HG02759 (cell line): ENCODE results near the gene CADPS.
A peak's percentile ranks its signal among the peaks of the same experiment; 100 is the strongest.
"Not testable (repeated sequence)": the region's sequence is repeated elsewhere in the genome, so short reads cannot be mapped to it uniquely, and the experiment has no call there.

Experiments used
- ATAC-seq: cut with Tn5 transposase; IDR thresholded peaks from one replicate; pipeline ENCODE4 v1.9.1; 2021; ENCODE audit warnings: mild to moderate bottlenecking, moderate library complexity; ENCODE audit not compliant: unreplicated experiment

The CADPS gene

DNA sequence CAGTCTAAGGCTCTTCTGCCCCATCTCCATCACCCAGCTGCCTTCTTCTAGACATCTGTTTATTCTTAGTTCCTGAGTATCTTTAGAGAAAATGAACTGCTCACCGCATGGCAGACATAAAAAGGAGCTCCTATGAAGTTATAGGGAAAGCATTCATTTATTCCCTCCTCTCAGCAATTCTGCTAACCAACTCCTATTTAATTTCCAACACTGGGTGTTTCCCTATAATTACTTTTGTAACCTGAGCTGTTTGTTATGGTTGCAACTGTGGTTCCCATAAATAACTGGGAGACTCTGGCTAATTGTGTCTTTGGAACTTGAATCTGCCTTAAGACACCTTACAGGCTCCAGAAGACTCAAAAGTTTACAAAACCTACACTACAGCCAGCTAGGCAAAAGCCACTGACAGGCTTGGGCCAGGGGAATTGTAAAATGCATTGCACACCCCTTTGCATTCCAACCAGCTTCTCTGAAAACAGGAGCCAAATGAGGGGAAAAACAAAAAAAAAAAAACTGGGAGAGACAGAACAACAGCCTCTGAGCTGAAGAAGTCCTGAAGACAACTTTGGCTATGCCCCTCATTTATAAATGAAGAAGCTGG is 270.4 kb downstream of the CADPS start:
- no peak for ATAC-seq

DNA sequence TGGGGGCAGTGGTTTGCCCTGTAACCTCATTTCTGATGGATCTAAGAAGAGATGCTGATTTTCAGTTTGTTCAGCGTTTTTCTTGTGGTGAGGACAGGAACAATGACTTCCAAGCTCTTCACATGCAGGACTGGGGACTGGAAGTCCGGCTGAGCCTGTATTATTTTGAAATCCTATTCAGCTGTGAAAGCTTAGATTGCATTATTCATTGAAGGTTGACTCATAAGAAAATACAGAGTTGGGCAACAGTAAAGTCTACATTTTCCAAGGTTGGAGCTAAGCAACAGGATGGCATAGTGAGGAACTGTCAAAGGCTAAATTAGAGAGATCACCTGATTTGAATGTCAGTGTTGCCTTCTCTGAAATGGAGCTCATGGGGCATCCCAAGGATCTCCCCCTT is 270.9 kb downstream of the CADPS start:
- ATAC-seq: no peak

DNA sequence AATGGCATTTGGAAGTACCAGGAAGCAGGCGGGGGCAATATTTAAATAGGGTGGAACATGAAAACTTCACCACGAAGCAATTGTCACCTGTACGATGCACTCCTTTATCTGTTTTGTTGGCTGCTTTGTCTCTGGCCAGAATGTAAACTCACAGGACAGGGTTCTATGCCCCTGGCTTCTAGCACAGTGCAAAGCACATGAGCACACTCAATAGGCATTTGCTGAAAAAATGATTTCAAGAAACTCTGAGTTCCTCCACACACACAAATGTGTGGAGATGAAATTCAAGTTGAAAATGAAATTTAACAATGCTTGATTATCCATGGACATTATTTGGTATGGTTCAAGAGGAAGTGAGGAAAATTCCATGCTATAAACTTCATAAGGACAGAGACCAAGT is 272.2 kb downstream of the CADPS start:
- ATAC-seq: no peak

DNA sequence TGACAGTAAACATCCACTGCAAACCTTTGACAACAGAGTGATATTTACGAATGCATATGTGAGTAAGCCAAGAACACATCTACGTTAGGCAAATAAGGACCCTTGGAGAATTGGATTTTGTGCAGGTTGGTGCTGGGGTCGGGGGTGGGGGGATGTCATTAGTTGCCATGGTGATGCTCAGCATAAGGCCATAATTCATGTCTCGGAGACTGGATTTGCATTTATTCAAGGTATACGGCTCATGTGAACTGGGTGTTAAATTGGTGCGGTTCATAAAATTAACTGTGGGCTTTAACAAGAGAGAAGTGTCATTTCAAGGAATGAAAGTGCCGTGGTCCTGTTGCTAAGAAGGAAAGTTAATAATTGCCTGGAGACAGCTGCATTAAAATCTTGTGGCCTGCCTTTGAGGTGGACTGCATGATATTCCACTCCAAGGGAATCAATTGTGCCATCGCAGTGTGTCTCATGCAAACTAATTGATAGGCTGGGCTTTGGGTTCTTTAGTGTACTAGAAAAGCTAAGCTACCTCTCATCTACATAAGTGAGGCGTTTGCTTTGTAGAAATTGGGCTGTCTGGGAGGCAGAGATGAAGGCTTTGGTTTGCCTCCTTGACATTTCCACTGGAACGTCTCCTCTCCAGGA is 273.0 kb downstream of the CADPS start:
- ATAC-seq: no peak

DNA sequence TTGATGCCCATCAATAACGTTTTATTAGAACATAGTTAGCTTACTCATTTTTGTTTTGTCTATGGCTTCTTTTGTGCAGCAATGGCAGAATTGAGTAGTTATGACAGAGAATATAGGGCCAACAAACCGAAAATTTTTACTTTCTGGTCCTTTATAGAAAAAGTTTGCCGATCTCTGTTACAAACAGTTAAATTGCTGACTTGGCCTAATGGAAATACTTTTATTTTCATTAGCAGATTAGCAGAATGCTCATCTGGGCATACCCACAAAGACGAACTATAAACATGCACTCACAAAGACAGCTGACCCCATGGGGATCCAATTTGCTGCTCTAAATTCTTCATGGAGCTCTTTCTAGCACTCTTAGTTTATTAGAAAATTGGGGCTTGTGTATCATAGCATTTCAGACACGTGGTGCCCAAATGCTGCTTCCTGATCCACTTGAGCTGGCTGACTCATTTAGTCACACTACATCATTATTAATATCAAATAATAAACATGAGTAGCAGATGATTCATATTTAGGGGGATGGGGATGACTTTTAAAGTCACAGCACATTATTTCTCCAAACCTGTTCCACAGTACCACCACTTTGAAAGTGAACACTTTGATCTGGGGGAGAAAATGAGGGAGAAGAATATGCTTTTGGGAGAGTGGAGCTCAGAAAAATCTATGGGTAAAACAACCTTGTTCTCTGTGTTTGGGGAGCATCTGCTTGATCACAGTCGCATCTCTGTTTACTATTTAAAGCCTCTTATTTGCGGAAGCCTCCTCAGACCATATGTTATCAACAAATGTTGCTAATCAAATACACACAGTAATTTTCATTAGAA is 273.8 kb downstream of the CADPS start:
- no peak for ATAC-seq

DNA sequence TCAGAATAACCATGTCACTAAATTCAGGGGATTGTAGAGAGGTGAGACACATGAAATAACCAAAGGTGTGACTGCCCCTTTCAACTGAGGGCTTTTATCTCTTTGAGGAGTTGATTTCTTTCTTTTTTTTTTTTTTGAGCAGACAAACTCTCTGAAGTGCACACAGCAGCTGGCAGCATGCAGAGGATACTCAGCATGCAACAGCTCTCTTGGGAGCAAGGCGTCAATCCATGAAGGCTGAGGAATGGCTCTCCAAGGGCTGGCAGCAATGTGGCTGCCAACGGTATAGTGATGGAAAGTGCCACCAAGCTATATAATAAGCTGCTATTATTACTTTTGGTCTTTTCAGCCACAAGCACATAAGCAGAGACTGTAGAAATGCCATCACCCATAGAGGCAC is 275.2 kb downstream of the CADPS start:
- ATAC-seq: no peak

DNA sequence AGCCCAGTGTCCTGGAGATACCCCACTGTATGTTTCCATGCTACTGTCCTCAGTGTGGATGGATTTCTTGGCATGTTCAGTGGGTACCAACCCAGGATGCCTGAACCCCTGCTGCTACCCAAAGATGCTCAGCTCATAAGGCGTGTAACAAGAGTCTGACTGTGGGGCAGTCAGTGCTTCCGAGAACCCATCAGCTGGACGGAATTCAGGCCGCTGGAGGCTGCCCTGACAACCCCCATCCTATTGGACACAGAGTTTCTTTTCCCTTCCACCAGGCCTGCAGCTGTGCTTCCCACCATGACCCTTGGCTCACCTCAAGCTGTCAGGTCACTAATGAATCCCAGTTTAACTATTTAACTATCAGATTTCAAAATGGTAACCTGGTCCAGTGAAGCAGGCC is 277.7 kb downstream of the CADPS start:
- ATAC-seq: no peak

DNA sequence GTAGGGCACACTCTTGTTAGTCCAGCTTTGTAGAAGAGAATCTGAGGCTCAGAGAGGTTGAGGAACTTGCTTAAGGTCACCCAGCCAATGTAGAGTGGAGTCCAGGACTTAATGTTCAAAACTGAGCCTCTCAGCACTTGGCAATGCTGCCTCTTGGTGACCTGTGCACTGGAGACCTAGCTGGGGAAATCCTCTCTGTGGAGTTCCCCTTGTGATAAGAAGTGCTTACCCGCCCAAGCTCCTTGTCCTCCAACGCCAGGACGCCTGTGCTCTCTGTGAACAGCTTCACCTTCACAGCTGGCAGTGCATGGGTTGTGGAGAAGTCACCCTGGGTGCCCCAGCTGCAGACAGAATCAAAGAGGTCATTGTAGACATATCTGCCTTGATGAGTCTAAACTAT is 282.8 kb downstream of the CADPS start:
- ATAC-seq: peak; percentile 69

DNA sequence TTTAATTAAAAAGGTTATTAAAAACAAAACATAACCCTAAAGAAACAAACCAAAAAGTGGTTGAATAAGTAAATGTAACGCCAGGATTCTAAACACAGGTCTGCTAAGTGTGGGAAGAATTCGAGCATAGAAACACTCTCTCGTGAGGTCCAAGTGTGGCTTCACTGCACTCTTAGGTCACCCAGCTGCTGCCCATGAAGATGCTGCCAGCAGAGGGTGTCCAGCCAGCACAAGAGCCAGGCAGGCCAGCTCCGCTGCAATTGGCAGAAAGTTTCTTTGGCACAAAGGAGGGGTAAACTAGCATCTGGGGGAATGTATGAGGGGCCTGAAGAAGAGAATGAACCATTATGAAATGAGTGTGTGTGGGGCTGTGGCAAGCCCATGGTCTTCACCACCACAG is 286.1 kb downstream of the CADPS start:
- no peak for ATAC-seq

DNA sequence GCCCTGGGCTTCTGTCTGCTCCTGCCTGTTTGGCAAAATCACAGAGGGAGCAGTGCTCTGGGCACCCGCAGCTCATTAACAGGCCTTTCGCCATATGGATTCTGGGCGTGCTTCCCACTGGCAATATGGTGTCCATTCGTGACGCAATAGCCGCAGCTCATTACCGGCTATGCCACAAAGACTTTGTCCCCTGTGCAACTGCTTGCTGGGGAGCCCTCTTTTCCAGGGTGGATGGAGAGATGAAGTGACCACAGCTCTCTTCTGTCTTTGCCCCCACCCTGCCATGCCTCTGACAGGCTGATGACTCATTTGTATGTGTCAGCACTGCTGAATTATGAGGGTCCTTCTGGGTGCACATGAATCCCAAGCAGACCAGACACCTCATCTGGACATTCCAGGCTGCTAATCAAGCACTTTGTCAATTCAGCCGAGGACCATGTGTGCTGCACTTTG is 287.6 kb downstream of the CADPS start:
- ATAC-seq: no peak

DNA sequence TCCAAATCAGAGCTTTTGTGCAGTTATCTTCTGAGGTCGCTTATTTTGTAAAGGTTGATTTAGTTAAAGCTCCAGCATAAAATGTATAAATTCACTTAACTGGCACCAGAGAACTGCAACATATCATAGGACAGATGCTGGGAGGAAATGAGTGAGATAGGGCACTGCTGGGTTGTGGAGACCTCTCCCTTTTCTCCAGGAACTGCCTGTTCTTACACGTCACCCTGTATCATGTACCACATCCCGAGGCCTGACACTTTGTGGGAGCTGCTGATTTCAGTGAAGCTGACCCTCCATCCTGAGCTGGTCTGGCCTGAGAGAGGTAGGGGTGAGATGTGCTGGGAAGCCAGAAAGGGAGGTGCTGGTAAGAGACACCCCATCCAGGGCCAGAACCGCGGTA is 288.0 kb downstream of the CADPS start:
- no peak for ATAC-seq

DNA sequence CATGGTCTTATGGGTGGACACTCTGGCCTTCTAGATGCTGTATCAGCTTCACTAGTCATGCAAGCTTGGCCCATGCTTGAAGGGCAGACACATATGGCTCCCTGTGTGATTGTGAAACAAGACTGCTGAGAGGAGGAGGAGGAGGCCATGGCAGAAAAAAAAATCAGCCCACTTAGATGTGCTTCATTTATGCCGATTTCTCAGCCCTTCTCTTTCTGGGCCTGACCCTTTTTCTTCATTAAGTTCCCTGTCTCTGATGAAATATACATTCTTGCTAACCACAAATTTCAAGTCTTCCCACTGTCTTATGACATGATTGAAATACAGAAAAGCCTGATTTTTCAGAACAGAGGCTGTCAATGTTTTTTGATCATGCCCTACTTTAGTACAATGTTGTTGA is 288.9 kb downstream of the CADPS start:
- no peak for ATAC-seq

DNA sequence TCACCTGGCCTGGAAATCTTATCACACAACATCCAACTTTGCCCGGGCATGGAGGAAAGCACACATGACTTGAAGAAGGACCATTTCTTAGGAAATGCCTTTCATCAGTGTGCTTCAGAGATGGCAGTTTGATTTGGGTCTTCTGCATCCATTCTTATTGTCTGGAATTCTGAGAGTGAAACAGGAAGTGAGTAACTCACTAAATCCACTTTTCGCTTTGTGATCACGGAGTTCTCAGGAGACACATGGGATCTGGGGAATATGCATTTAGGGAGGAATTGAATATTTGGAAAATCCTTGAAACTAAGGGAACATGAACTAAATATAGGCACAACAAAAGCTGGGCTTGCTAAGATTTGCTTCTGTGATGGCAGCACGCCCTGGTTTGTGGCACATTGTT is 289.4 kb downstream of the CADPS start:
- ATAC-seq: no peak

DNA sequence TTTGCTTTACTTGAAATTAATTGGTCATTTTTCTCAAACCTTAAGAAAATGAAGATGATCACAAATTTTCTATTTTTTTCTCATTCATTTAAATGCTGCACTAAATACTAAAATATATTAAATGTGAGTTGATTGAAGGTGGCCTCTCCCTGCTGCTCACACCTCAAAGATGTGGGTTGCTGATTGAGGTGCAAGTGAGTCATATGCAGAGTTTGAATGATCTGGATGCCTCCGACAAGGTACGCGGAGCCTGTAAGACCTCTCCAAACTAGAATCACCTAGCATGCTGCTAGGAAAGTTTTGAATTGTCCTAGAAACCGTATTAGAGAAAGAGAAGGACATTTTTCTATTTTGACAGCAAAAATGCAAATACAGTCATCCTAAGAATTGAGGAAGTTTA is 290.6 kb downstream of the CADPS start:
- ATAC-seq: no peak

DNA sequence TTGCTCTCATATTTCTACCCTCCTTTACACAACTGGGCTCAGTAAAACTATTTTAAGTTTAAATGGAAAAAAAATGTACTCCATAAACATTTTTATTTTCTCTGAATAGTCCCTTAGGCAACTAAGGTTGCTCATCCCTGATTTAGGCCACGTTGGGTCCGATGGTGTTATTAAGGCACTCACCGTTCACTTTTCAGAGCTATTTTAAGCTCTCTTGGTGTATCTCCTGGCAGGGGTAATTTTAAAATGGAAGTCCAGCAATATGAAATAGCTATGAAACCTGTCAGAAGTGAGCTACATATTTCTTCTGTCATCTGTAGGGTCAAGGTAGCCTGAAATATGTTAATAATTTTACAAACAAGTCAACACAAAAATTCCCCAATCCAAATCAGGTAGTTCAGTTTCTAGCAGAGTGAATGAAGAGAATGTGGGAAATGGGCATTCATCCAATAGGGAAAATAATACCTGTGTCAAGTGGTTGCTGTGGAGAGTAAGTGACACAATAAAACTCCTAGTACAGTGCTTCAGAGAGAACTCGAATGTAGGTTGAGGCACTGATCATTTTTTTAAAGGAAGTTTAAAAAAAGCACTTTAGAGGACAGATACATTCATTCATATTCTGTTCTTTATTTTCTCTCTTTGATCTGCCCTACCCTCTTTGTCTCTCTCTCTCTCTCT is 292.6 kb downstream of the CADPS start:
- no peak for ATAC-seq

DNA sequence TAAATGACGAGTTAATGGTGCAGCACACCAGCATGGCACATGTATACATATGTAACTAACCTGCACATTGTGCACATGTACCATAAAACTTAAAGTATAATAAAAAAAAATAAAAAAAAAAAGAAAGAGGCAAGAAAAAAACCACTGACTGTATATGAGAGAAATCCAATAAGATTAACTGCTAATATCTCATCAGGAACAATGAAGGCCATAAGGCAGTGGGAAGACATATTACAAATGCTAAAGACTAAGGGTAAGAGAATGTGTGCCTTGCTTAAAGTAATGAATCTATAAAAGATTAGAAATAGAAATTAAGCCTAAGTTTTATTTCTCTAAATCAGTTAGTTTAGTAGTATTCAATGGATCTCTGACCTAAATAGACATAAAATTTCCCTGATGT is 294.7 kb downstream of the CADPS start:
- ATAC-seq: not testable (repeated sequence)

DNA sequence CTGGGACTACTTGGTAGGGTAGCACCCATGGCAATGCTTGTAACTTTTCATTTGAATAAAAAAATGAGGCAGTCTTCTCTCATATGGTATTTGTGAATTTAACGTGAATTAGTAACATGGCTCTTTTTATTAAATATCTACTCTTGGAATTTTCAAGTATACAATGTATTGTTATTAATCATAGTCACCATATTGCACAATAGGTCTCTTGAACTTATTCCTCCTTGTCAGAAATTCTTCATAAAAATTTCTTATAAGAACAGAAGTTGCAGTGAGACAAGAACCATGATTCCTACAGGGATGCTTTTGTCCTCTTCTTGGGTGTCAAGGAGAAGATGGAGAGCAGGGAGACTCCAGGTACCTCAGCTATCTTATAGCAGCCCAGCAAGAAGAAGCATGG is 298.1 kb downstream of the CADPS start:
- no peak for ATAC-seq

DNA sequence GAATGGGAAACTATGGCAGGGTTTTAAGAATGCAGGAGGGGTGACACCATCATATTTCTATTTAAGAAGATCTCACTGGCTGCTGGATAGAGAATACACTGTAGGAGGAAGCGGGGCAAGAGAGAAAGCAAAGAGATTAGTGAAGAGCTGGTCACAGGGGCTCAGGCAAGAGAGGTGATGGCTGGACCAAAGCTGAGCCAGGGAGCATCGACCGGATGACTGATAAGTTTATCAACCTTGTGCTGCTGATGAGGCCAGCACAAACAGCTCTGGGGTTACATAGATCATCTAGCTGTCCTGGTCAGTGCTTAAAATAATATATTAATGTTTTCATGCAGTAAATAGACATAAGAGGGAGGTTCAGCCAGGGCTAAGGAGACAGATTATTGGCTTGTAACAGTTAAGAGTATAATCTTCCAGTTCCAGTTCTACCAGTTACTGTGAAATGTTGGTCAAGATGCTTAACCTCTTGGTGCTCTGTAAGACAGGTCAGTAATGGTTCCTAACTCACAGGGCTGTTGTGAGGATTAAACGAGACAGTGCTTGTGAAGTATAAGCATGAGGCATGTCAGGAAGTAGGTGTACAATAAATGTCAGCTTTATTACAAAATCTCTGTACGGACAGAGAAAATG is 300.8 kb downstream of the CADPS start:
- ATAC-seq: no peak

DNA sequence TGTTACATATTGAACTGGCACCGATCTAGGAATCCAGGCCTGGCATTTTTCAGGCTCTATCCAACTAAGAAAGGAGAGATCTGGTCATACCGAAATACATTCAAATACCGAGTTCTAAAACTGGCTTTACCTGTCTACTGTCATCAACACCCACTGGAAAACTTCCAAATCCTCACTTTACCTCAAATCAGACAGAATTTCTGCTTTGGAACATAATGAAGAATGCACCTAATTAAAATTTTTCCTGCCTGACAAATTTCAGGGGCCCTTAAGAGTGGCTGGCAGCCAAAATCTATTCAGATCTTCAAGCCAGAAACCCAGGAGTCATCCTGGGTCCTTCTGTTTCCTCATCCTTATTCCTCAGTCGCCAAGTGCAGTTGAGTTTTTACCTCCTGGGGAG is 303.3 kb downstream of the CADPS start:
- no peak for ATAC-seq

DNA sequence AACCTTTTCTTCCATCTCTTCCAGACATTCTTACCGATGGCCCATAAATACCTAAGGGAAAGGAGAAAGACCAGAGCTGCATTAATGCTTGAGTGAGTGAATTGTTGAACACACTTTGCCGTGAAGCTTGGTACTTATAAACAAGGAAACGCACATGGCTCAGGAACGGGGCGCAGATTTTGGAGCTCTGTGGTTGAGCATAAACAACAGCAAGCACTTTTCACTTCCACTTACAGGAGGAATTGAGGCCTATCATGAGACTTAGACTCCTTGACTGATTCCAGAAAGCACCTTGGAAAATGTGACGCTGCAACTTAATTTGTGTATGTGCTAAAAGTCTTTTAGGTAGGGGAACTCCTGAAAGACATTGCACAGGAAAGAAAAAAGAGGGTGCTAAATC is 304.3 kb downstream of the CADPS start:
- peak; percentile 48 for ATAC-seq

DNA sequence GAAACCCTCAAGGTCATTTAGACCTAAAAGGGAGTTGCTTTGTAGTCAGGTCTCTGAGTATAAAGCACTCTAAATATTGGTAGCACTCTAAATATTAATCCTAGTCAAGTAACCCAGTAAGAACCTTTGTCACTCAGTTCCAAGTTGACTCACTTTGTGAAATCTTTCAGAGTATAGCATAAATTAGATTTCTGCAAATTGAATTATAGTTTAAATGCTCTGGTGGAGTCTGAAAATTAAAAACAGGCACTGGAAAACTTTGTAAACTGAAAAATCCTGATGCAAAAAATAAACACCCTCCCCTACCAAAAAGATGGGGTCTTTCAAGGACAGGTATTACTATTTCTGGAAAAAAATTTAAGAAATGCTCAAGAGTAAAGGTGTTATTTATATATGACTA is 305.6 kb downstream of the CADPS start:
- no peak for ATAC-seq
